ENCODE data around the gene LAMB1.

DNA sequence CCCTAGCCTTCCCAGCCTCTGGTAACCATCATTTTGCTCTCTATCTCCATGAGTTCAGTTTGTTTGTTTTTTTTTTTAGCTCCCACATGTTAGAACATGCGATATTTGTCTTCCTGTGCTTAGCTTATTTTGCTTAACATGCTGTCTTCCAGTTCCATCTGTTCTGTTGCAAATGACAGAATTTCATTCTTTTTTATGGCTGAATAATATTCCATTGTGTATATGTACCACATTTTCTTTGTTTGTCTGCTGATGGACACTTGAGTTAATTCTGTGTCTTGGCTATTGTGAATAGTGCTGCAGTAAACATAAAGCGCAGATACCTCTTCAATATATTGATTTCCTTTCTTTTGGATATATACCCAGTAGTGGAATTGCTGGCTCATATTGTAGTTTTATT, 91.0 kb downstream of the LAMB1 start:
- TF ChIP-seq, protein P1, sequence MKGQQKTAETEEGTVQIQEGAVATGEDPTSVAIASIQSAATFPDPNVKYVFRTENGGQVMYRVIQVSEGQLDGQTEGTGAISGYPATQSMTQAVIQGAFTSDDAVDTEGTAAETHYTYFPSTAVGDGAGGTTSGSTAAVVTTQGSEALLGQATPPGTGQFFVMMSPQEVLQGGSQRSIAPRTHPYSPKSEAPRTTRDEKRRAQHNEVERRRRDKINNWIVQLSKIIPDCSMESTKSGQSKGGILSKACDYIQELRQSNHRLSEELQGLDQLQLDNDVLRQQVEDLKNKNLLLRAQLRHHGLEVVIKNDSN (CRISPR knock-in tag; IDR thresholded peaks at IDR 0.05): no peak
- TF ChIP-seq RELA (CRISPR knock-in tag; IDR thresholded peaks at IDR 0.05; ENCODE audit: borderline replicate concordance) (no peak), MAX (CRISPR knock-in tag; IDR thresholded peaks at IDR 0.05) (no peak), NR2C2 (CRISPR knock-in tag; IDR thresholded peaks at IDR 0.05) (no peak), NR1H2 (CRISPR knock-in tag; IDR thresholded peaks at IDR 0.05) (no peak), PRDM15 (CRISPR knock-in tag; IDR thresholded peaks at IDR 0.05) (no peak), E2F5 (CRISPR knock-in tag; IDR thresholded peaks at IDR 0.05) (no peak), ELF4 (CRISPR knock-in tag; IDR thresholded peaks at IDR 0.05; ENCODE audit: low read depth) (no peak), FOXK1 (CRISPR knock-in tag; IDR thresholded peaks at IDR 0.05) (no peak), GABPB1 (CRISPR knock-in tag; IDR thresholded peaks at IDR 0.05) (no peak)
- TF ChIP-seq, protein P2, sequence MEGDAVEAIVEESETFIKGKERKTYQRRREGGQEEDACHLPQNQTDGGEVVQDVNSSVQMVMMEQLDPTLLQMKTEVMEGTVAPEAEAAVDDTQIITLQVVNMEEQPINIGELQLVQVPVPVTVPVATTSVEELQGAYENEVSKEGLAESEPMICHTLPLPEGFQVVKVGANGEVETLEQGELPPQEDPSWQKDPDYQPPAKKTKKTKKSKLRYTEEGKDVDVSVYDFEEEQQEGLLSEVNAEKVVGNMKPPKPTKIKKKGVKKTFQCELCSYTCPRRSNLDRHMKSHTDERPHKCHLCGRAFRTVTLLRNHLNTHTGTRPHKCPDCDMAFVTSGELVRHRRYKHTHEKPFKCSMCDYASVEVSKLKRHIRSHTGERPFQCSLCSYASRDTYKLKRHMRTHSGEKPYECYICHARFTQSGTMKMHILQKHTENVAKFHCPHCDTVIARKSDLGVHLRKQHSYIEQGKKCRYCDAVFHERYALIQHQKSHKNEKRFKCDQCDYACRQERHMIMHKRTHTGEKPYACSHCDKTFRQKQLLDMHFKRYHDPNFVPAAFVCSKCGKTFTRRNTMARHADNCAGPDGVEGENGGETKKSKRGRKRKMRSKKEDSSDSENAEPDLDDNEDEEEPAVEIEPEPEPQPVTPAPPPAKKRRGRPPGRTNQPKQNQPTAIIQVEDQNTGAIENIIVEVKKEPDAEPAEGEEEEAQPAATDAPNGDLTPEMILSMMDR (IDR thresholded peaks at IDR 0.05): no peak
